ENCODE data around the gene MMRN1. TPM values are rescaled to one million over a fixed set of nuclear protein-coding genes. Genes with fewer than 3 reads are reported as not detected.

MMRN1 gene
- polyA plus RNA-seq, 1 donor from 2014 or later = 0.18 TPM

GRCh38 chr4:89998469-89999011, 103.9 kb downstream of the MMRN1 start:
- Mint-ChIP-seq H3K36me3 (no peaks in the 10 kb centered on the region), H3K4me3 (no peak overlapping the region), H3K27ac (no peak overlapping the region), H3K9me3 (no peaks in the 10 kb centered on the region), H3K27me3 (peaks cover 7% of the 10 kb centered on the region), H3K4me1 (peaks cover 0 to 1% (median 0%) of the 10 kb centered on the region in 3 donors)

DNA sequence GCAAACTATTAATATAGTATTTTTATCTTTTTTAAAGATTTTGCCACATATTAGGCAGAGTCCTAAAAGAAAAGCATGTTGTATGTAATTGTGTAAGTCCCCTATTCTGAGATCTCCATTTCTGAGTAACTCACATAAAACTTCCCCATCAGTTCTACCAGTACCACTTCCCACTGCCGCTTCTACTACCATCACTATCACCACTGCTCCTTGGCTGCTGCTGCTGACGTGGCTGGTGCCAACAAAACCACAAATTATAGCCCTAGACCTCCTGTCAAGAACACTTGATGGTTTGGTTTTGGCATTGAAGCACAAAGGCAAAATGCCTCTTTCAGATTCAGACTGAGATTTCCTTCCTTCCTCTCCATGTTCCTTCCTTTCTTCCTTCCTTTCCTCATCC, 106.4 kb downstream of the MMRN1 start:
- Mint-ChIP-seq H3K36me3 (no peaks in the 10 kb centered on the region), H3K4me3 (no peak overlapping the region), H3K27ac (no peak overlapping the region), H3K9me3 (no peaks in the 10 kb centered on the region), H3K27me3 (peaks cover 5% of the 10 kb centered on the region), H3K4me1 (no peaks in the 10 kb centered on the region)

DNA sequence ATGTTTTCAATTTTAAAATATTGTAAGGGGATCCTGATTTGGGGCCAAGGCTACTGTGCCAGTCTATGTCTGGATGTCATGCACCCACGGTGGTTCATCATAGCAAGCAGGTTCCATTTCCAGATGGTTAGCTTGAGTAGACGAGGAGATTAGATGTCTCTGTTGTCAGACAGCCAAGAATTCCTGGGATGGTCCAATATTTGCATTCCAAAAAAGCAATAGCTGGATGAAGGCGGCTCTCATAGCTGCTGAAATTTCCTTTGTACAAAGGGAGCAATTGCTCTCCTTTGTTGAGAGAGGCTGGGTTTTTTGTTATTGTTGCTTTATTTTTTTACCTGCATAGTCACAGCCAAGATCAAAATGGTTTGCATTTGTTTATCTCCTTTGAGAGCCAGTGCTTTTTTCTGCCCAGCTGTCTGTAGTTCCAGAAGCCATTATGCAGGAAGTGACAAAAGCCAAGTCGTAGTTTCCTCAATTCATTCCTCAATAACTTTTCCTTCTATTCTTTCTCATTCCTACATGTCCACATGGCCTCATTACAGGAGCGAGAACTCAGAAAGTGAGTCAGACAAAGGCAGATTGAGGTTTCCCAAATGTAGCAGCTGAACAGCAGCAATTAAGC, 107.9 kb downstream of the MMRN1 start:
- H3K27ac Mint-ChIP-seq = no peak overlapping the region
- no peaks in the 10 kb centered on the region for H3K36me3 Mint-ChIP-seq
- peaks cover 2% of the 10 kb centered on the region for H3K27me3 Mint-ChIP-seq
- no peak overlapping the region for H3K4me3 Mint-ChIP-seq
- H3K4me1 Mint-ChIP-seq = no peaks in the 10 kb centered on the region
- peaks cover 0 to 1% (median 0%) of the 10 kb centered on the region in 3 donors for H3K9me3 Mint-ChIP-seq

Other genes with a start within 250 kb of the MMRN1 start
- gene SNCA, start 57.7 kb upstream of the MMRN1 start, polyA plus RNA-seq = 0.95 TPM
- gene CCSER1, start 232.5 kb downstream of the MMRN1 start, polyA plus RNA-seq = 4.7 TPM

Measured in IgD-negative memory B cell (primary cell).